HG03469 (cell line): ENCODE results near the gene RASGRF1.

Source experiments
- ATAC-seq: cut with Tn5 transposase; IDR thresholded peaks from one replicate; pipeline ENCODE4 v1.9.1; 2021; ENCODE audit warnings: mild to moderate bottlenecking, moderate library complexity, moderate number of reproducible peaks; ENCODE audit not compliant: unreplicated experiment

The RASGRF1 gene

GRCh38 chr15:78922527-78922926, 168.1 kb downstream of the RASGRF1 start:
- ATAC-seq, result no peak

GRCh38 chr15:78921940-78922339, 168.6 kb downstream of the RASGRF1 start:
- ATAC-seq, result no peak

GRCh38 chr15:78921517-78921916, 169.1 kb downstream of the RASGRF1 start:
- ATAC-seq, result no peak

- ATAC-seq, result no peak
Measured at GRCh38 chr15:78917888-78918287, 172.7 kb downstream of the RASGRF1 start.

- ATAC-seq, result no peak
Measured at GRCh38 chr15:78916088-78916487, 174.5 kb downstream of the RASGRF1 start.

GRCh38 chr15:78915341-78916087, 175.1 kb downstream of the RASGRF1 start:
- no peak for ATAC-seq

- ATAC-seq, result no peak
Measured at GRCh38 chr15:78914027-78914764, 176.4 kb downstream of the RASGRF1 start.

GRCh38 chr15:78913012-78913411, 177.6 kb downstream of the RASGRF1 start:
- ATAC-seq, result no peak

GRCh38 chr15:78912316-78912715, 178.3 kb downstream of the RASGRF1 start:
- ATAC-seq, result no peak

- ATAC-seq, result no peak
Measured at GRCh38 chr15:78910271-78910670, 180.3 kb downstream of the RASGRF1 start.
